HCT116 (cell line): ENCODE results near the gene TRRAP.

Source experiments
- POLR2A ChIP-seq: IDR thresholded peaks from 2 replicates; pipeline ENCODE4 v1.7.0; 2011; ENCODE audit warnings: borderline replicate concordance; ENCODE audit not compliant: insufficient read depth, insufficient read length; ENCODE audit errors: extremely low read depth
- TF ChIP-seq, protein P1 (sequence below): IDR thresholded peaks from 2 replicates; pipeline ENCODE4 v1.6.1; 2012
- TF ChIP-seq, protein P2 (sequence below), 3 experiments: fragments of 200-600 bp in 1 of 3; sonication (generic) in 1 of 3; IDR thresholded peaks in 2 of 3; conservative IDR thresholded peaks in 1 of 3; 2 replicates each; pipeline ENCODE4 v1.5.1; 2012 to 2017; ENCODE audit warnings: low read depth in 2 of 3, low read length in 2 of 3, antibody characterized with exemption in 1 of 3, borderline replicate concordance in 1 of 3, control low read depth in 1 of 3, mild to moderate bottlenecking in 1 of 3, mixed read lengths in 1 of 3, mixed run types in 1 of 3, moderate library complexity in 1 of 3; ENCODE audit not compliant: insufficient read depth in 1 of 3

DNA sequence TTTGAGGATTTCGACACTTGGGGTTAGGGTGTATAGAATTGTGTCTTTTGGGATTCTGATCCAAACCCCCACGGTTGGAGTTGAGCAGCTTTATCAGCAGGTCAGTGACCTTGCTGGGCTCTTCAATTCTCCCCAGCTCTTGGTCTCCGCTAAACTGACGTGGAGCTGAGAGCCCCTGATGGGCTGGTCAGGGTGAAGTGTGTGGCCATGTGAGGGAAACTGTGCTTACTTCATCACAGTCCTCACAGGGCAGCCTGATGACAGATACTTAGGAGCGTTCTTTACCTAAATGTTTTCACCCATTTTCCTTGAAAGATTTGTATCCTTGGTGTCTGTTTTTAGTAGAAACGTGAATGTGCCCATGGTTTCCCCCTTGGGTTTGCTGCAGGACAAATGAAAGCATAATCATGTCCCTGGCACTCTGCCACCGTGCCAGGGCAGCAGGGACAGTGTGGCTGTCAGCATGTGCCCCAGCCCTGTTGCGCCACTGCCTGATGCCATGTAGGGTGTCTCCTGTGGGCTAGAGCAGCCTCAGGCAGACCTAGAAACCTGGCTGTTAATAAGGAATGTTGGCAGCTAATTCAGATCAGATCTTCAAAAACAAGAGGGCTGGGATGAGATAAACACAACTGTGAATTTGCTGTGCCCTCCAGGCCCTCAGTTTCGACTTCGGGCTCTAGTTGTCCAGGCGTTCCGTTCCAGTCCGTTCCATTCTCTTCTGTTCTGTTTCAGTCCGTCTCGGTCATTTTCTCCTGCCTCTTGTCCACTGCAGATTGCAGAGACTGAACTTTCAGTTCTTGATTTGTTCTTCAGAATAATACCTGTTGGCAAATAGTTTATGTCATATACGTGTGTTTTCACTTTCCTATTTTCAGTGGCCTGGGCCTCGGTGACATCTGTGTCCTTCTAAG, 96.8 kb downstream of the TRRAP start:
- TF ChIP-seq, protein P1, sequence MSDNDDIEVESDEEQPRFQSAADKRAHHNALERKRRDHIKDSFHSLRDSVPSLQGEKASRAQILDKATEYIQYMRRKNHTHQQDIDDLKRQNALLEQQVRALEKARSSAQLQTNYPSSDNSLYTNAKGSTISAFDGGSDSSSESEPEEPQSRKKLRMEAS: no peak
- TF ChIP-seq, protein P2, sequence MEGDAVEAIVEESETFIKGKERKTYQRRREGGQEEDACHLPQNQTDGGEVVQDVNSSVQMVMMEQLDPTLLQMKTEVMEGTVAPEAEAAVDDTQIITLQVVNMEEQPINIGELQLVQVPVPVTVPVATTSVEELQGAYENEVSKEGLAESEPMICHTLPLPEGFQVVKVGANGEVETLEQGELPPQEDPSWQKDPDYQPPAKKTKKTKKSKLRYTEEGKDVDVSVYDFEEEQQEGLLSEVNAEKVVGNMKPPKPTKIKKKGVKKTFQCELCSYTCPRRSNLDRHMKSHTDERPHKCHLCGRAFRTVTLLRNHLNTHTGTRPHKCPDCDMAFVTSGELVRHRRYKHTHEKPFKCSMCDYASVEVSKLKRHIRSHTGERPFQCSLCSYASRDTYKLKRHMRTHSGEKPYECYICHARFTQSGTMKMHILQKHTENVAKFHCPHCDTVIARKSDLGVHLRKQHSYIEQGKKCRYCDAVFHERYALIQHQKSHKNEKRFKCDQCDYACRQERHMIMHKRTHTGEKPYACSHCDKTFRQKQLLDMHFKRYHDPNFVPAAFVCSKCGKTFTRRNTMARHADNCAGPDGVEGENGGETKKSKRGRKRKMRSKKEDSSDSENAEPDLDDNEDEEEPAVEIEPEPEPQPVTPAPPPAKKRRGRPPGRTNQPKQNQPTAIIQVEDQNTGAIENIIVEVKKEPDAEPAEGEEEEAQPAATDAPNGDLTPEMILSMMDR (IDR thresholded peaks at IDR 0.05 in 2 of 3, conservative IDR thresholded peaks at IDR 0.05 in 1 of 3; ENCODE audit: borderline replicate concordance in 1 of 3, insufficient read depth in 1 of 3, low read depth in 2 of 3, low read length in 2 of 3): no peak
- TF ChIP-seq POLR2A: no peak
